ENCODE results near the gene MYO10. TPM values are rescaled to one million over a fixed set of nuclear protein-coding genes. Genes with fewer than 3 reads are reported as not detected.

Gene MYO10
- total and polyA plus RNA-seq, 9 donors, result 10.8 to 35.8 (median 16.3) TPM

GRCh38 chr5:16920109-16920816 lies 15.8 kb downstream of the MYO10 start:
- intact Hi-C loops (cut with DNase I), result no loop called here
- H3K27ac ChIP-seq, result no peak overlapping the region
- no peaks in the 10 kb centered on the region for H3K27me3 ChIP-seq
- H3K4me3 ChIP-seq, result no peak overlapping the region
- H3K4me1 ChIP-seq (ENCODE audit: insufficient read depth), result peaks cover 17% of the 10 kb centered on the region
- H3K36me3 ChIP-seq, result no peaks in the 10 kb centered on the region
- DNase-seq, result no peak
- TF ChIP-seq EP300 (IDR thresholded peaks at IDR 0.05), result no peak
- TF ChIP-seq POLR2A (IDR thresholded peaks at IDR 0.05), result no peak
- no peak for TF ChIP-seq CTCF (IDR thresholded peaks at IDR 0.05)
- 95 to 97% (median 97%) methylated on average over 8 of the region's 8 CpGs for WGBS, 3 donors
- no peaks in the 10 kb centered on the region for H3K9me3 ChIP-seq

- Histone ChIP-seq H3K4me1 (ENCODE audit: insufficient read depth) (peaks cover 19% of the 10 kb centered on the region), H3K27me3 (no peaks in the 10 kb centered on the region), H3K4me3 (no peak overlapping the region), H3K9me3 (no peaks in the 10 kb centered on the region), H3K27ac (peak overlapping the region in 1 of 2 donors; percentile 77), H3K36me3 (no peaks in the 10 kb centered on the region)
- WGBS, 3 donors, result 70 to 76% (median 74%) methylated on average over 8 of the region's 8 CpGs
- no peak for TF ChIP-seq CTCF (IDR thresholded peaks at IDR 0.05)
- no peak for TF ChIP-seq EP300 (IDR thresholded peaks at IDR 0.05)
- no peak for TF ChIP-seq POLR2A (IDR thresholded peaks at IDR 0.05)
- intact Hi-C loops (cut with DNase I), result no loop called here
- DNase-seq, result no peak
Observed at GRCh38 chr5:16918891-16919671, 17.0 kb downstream of the MYO10 start.

- intact Hi-C loops (cut with DNase I), result no loop called here
- 10 to 20% (median 11%) methylated on average over 4 of the region's 4 CpGs for WGBS, 3 donors
- H3K27ac ChIP-seq, result peak overlapping the region; percentile 16 to 77
Observed at GRCh38 chr5:16918156-16918555, 17.9 kb downstream of the MYO10 start.

More at GRCh38 chr5:16918156-16918555, 17.9 kb downstream of the MYO10 start:
- TF ChIP-seq EP300 (IDR thresholded peaks at IDR 0.05) (no peak), POLR2A (IDR thresholded peaks at IDR 0.05) (no peak), CTCF (IDR thresholded peaks at IDR 0.05) (no peak)
- H3K36me3 ChIP-seq, result no peaks in the 10 kb centered on the region
- H3K9me3 ChIP-seq, result no peaks in the 10 kb centered on the region
- DNase-seq, result peak in 2 of 5 donors; percentile 37 to 44
- peaks cover 24% of the 10 kb centered on the region for H3K4me1 ChIP-seq (ENCODE audit: insufficient read depth)
- H3K4me3 ChIP-seq, result no peak overlapping the region
- H3K27me3 ChIP-seq, result no peaks in the 10 kb centered on the region
